IPS DF 6.9 (cell line): ENCODE data around the gene DCTN5.
"Not testable (repeated sequence)": the region's sequence is repeated elsewhere in the genome, so short reads cannot be mapped to it uniquely, and the experiment has no call there.

Experiments
- DNase-seq: peaks from one replicate; pipeline ENCODE4 v3.0.0-alpha.2; 2013; ENCODE audit warnings: low read depth, low spot score
- H3K27ac ChIP-seq: one replicate; pipeline ENCODE4 v1.5.1; 2013; ENCODE audit warnings: low read length, control low read depth
- H3K27me3 ChIP-seq: 2 replicates; pipeline ENCODE4 v1.6.1; 2013; ENCODE audit warnings: mild to moderate bottlenecking, low read length; ENCODE audit not compliant: control insufficient read depth, insufficient read depth
- H3K36me3 ChIP-seq: 2 replicates; pipeline ENCODE4 v1.6.1; 2013; ENCODE audit warnings: low read length; ENCODE audit not compliant: control insufficient read depth, insufficient read depth
- H3K4me1 ChIP-seq: 2 replicates; pipeline ENCODE4 v1.6.1; 2013; ENCODE audit warnings: low read length; ENCODE audit not compliant: control insufficient read depth, insufficient read depth
- H3K4me3 ChIP-seq: 2 replicates; pipeline ENCODE4 v1.5.1; 2013; ENCODE audit warnings: mild to moderate bottlenecking, low read length
- H3K9me3 ChIP-seq: 2 replicates; pipeline ENCODE4 v1.6.1; 2013; ENCODE audit warnings: low read length, inconsistent platforms; ENCODE audit not compliant: control insufficient read depth, insufficient read depth
- WGBS: extraction: QIAGEN DNeasy Blood & Tissue Kit; methylation state at CpG from one replicate; pipeline ENCODE4 v1.1.7; 2013; ENCODE audit warnings: mixed read lengths, missing lambda C conversion rate; ENCODE audit not compliant: insufficient read length, insufficient coverage; 5-methylcytosine and 5-hydroxymethylcytosine counted together

The DCTN5 gene

DNA sequence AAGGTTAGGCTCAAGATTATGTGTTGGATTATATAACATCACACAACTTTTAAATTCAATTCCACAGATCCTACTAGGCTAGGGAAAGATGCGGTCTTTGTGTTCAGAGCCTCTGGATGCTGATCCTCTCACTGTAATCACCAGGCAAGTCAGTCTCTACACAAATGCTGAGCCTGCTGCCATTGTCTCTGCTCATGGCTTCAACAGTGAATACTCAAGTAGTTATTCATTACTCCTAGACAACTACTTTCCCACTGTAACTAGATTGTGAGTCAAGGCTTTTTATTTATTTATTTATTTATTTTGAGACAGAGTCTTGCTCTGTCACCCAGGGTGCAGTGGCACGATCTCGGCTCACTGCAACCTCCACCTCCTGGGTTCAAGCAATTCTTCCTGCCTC, 29.3 kb upstream of the DCTN5 start:
- DNase-seq: no peak
- no peak overlapping the region for H3K4me3 ChIP-seq
- no CpG with 5 or more reads among the region's 3 CpGs for WGBS
- H3K4me1 ChIP-seq: no peaks in the 10 kb centered on the region
- no peaks in the 10 kb centered on the region for H3K27me3 ChIP-seq
- H3K9me3 ChIP-seq: no peaks in the 10 kb centered on the region
- H3K36me3 ChIP-seq: peaks cover 5% of the 10 kb centered on the region; the same call in 1 of the 2 replicates
- no peak overlapping the region for H3K27ac ChIP-seq

DNA sequence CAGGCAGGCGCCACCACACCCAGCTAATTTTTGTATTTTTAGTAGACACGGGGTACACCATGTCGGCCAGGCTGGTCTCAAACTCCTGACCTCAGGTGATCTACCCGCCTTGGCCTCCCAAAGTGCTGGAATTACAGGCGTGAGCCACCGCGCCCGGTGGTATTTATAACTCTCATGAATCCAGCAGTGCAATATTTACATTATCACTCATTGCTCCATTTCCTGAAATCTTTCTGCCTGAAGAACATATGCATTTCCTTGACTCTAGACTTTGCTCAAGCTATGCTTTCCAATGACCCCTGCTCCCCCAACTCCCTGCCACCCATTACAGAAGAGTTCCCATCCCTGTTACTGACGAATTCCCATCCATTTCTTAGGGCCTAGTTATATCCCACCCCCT, 25.5 kb upstream of the DCTN5 start:
- H3K4me1 ChIP-seq: no peaks in the 10 kb centered on the region
- H3K27me3 ChIP-seq: no peaks in the 10 kb centered on the region
- peaks cover 3% of the 10 kb centered on the region; the same call in 1 of the 2 replicates for H3K36me3 ChIP-seq
- no CpG with 5 or more reads among the region's 9 CpGs for WGBS
- no peaks in the 10 kb centered on the region for H3K9me3 ChIP-seq
- no peak overlapping the region for H3K4me3 ChIP-seq
- no peak for DNase-seq
- no peak overlapping the region for H3K27ac ChIP-seq

DNA sequence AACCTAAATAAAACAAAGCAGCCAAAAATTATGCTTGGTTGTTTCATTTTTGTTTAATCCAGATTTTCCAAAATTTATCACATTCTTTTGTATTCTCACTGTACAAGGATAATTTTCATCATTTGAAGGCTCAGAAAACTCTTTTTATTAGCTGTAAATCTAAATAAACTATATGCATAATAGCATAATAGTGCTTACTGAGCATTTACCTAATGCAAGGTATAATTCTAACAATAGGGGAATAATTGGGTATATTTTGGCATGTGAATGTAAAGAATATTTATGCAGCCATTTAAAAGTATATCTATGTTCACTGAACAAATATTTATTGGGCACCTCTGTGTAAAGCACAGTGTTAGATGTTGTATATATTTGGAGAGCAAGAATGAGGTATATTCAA, 17.2 kb upstream of the DCTN5 start:
- no peak overlapping the region for H3K4me3 ChIP-seq
- H3K9me3 ChIP-seq: no peaks in the 10 kb centered on the region

DNA sequence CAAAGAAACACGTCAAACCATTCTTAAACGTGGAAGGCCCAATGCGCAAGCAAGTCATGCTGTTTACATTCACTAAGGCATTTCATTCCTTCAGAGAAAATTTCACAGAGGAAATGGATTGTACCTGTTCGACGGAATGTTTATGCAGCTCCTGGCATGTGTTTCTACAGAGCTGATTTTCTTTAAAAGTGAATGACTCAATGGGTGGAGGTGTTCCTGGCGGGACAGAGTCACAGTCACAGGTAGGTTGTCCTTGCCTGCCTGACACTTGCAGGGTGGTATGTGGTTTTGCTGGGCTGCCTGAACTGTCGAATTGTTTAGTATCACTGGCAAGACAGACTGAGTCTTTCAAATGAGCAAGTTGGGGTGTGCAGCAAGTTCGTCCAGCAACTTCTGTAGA, 11.8 kb upstream of the DCTN5 start:
- no CpG with 5 or more reads among the region's 8 CpGs for WGBS
- no peak for DNase-seq
- Histone ChIP-seq H3K36me3 (peaks cover 10% of the 10 kb centered on the region; the same call in 1 of the 2 replicates), H3K27ac (no peak overlapping the region), H3K4me1 (no peaks in the 10 kb centered on the region), H3K4me3 (no peak overlapping the region), H3K9me3 (no peaks in the 10 kb centered on the region), H3K27me3 (no peaks in the 10 kb centered on the region)

More for the DNA sequence above, 17.2 kb upstream of the DCTN5 start:
- no peak for DNase-seq
- Histone ChIP-seq H3K27ac (no peak overlapping the region), H3K4me1 (no peaks in the 10 kb centered on the region), H3K36me3 (peaks cover 9% of the 10 kb centered on the region; the same call in 1 of the 2 replicates), H3K27me3 (no peaks in the 10 kb centered on the region)

DNA sequence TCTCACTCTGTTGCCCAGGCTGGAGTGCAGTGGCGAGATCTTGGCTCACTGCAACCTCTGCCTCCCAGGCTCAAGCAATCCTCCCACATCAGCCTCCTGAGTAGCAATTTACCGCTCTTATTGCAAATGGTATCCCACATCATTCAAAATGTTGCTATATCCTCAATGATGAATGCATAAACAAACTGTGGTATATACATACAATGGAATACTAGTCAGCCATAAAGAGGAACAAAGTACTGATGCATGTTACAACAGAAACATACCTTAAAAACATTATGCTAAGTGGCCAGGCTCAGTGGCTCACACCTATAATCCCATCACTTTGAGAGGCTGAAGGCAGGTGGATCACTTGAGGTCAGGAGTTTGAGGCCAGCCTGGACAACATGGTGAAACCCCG, 9.4 kb upstream of the DCTN5 start:
- not testable (repeated sequence) for H3K36me3 ChIP-seq, H3K4me3 ChIP-seq, H3K9me3 ChIP-seq, H3K4me1 ChIP-seq, H3K27me3 ChIP-seq, H3K27ac ChIP-seq, DNase-seq
- WGBS: no CpG with 5 or more reads among the region's 3 CpGs

DNA sequence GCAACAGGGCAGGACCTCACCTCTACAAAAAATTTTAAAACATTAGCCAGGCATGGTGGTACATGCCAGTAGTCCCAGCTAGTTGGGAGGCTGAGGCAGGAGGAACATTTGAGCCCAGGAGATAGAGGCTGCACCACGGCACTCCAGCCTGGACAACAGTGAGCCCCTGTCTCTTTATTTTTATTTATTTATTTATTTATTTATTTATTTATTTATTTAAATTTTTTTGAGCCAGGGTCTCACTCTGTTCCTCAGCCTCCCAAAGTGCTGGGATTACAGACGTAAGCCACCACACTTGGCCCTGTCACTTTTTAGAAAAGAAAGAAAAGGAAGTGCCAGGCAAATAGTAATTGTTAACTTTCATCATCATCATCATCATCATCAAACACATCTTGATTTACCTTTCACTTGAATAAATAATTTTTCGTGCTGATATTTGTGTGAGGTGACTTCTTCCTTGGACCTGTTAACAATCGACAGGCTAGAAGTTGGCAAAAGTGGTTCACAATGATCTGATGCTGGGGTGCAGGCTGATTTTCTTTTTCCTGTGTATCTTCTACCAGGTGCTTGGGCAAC, 6.7 kb upstream of the DCTN5 start:
- H3K27me3 ChIP-seq: no peaks in the 10 kb centered on the region
- H3K4me1 ChIP-seq: no peaks in the 10 kb centered on the region
- WGBS: no CpG with 5 or more reads among the region's 4 CpGs
- H3K27ac ChIP-seq: no peak overlapping the region
- H3K4me3 ChIP-seq: no peak overlapping the region
- H3K9me3 ChIP-seq: no peaks in the 10 kb centered on the region
- peaks cover 8% of the 10 kb centered on the region; the same call in 1 of the 2 replicates for H3K36me3 ChIP-seq
- no peak for DNase-seq

DNA sequence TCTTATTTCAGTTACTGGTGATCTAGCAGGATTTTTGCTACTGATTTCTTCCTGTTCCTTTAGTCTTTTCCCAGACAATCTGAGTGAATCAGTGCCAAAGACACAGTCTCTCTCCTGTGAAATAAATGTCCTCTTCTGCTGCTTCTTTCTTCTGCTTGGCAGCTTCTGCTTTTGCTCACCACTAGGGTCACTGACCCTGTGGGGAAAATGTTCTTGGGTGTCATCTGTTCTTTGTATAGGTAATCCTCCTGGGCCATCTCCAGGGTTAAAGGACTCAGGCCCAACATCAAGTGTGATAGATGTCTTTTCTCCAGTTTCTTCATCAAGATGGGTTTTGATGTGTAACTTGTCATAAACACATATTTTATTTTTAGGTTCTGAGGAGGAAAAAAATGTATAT, 5.3 kb upstream of the DCTN5 start:
- no peak for DNase-seq
- H3K36me3 ChIP-seq: peaks cover 5% of the 10 kb centered on the region; the same call in 1 of the 2 replicates
- no peak overlapping the region for H3K27ac ChIP-seq
- no peaks in the 10 kb centered on the region for H3K9me3 ChIP-seq
- no peak overlapping the region for H3K4me3 ChIP-seq
- no peaks in the 10 kb centered on the region for H3K27me3 ChIP-seq
- no peaks in the 10 kb centered on the region for H3K4me1 ChIP-seq

DNA sequence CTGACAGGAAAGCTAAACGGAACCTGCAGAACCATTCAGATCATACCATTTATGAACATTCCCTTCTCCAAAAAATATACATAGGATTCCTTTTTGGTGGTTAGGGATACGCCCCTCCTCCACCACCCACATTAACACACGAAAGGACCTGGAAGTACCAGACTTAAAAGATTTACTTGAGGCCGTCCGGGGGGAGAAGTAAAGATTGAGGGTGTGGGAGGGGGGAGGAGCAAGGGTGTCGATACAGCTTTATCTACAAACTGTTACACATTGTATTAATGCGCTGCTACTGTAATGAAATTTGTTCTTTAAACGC, 693 bp upstream of the DCTN5 start:
- DNase-seq: peak; percentile 4
- Histone ChIP-seq H3K27me3 (no peaks in the 10 kb centered on the region), H3K36me3 (peaks cover 2% of the 10 kb centered on the region; the same call in 1 of the 2 replicates), H3K27ac (no peak overlapping the region), H3K9me3 (no peaks in the 10 kb centered on the region), H3K4me1 (0 out of 2 replicates have a peak, but pooled peaks cover 2% of the 10 kb centered on the region), H3K4me3 (peak overlapping the region; percentile 86)
- WGBS: no CpG with 5 or more reads among the region's 8 CpGs

DNA sequence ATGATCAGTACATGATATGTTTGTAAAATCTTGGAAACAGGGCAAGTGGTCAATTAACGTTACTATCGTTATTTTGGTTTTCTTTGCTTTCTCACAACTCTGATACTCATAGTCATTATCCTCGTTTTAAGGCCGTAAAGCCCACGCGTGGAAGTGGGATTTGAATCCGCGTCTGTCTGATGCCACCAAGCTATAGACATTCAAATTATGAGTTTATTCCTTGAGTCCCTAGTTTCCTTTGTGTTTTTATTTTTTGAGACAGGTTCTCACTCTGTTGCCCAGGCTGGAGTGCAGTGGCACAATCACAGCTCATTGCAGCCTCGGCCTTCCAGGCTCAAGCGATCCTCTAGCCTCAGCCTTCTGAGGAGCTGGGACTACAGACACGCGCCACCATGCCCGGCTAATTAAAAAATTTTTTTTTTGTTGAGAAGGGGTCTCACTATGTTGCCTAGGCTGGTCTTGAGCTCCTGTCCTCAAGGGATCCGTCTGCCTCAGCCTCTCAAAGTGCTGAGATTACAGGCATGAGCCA, 1.0 kb downstream of the DCTN5 start:
- Histone ChIP-seq H3K27ac (no peak overlapping the region), H3K9me3 (no peaks in the 10 kb centered on the region), H3K4me3 (peak overlapping the region; percentile 86; the same call in 1 of the 2 replicates), H3K36me3 (peaks cover 3% of the 10 kb centered on the region; the same call in 1 of the 2 replicates), H3K27me3 (no peaks in the 10 kb centered on the region), H3K4me1 (0 out of 2 replicates have a peak, but pooled peaks cover 2% of the 10 kb centered on the region)
- no peak for DNase-seq
- WGBS: no CpG with 5 or more reads among the region's 14 CpGs

DNA sequence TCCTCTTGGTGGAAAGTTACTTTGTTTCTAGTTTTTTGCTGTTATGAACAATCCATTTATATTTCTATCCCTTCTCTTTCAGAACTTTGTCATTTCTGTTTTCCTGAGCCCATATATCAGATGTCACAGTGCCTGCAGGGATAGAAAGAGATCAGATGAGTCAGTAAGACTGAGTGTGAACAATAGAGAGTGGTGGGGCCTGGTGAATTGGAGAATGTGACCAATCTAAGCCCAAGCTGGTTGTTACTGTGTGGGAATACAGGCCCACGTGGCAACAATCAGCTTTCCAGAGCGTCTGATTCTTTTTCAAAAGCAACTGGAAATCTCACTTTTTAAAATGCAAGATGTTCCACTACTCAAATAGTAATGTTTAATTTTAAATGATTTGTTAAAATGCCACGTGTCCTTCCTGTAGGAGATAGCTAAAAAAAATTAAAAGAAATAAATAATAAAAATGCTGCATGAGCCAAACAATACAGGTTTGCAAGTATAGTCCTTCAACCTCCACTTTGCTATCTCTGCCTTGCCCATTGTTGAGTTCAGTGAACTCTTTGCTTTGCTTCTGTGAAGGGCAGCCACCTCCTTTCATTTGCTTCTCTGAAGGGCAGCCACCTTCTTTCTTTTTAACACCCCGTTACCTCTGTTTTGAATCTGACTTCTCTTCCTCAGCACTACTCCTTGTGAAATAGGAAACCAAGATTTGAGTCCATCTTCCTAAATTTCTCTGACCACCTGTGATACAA, 9.6 kb downstream of the DCTN5 start:
- no CpG with 5 or more reads among the region's 4 CpGs for WGBS
- no peak overlapping the region for H3K27ac ChIP-seq
- H3K4me3 ChIP-seq: no peak overlapping the region
- no peaks in the 10 kb centered on the region for H3K4me1 ChIP-seq
- no peaks in the 10 kb centered on the region for H3K9me3 ChIP-seq
- DNase-seq: no peak
- H3K36me3 ChIP-seq: no peaks in the 10 kb centered on the region
- no peaks in the 10 kb centered on the region for H3K27me3 ChIP-seq
